GM12891 (cell line): ENCODE measurements around the gene CLCA1.

Experiments
- PAX5 ChIP-seq: IDR thresholded peaks from 2 replicates; pipeline ENCODE4 v1.6.1; 2011; ENCODE audit warnings: low read length, moderate library complexity, mild to moderate bottlenecking; ENCODE audit not compliant: insufficient read depth, severe bottlenecking
- POLR2A ChIP-seq: IDR thresholded peaks from 2 replicates; pipeline ENCODE4 v1.6.1; 2011; ENCODE audit warnings: low read depth, low read length, control low read depth
- POLR2AphosphoS5 ChIP-seq: IDR thresholded peaks from 2 replicates; pipeline ENCODE4 v1.6.1; 2011; ENCODE audit warnings: low read depth, low read length, control low read depth
- POU2F2 ChIP-seq: IDR thresholded peaks from 2 replicates; pipeline ENCODE4 v1.6.1; 2011; ENCODE audit warnings: low read depth, mild to moderate bottlenecking, control low read depth, low read length, moderate library complexity
- TAF1 ChIP-seq: IDR thresholded peaks from 2 replicates; pipeline ENCODE4 v1.6.1; 2011; ENCODE audit warnings: low read depth, low read length, control low read depth

DNA sequence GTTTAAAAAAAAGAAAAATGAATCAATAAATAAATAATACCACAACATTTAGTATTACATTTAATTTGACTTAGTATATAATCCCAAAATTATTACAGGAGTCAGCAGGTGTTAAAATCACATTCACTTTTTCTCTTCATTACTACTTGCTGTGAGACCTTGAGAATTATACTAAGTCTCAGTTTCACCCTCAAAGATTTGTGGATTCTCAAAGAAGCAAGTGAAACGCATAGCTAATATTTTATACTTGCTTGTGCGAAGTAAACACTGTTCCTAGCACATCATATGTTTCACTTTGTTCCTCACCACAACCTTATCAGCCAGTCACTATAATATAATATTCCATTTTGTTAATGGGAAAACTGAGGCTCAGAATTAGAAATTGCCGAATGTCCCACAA is 4.0 kb downstream of the CLCA1 start:
- no peak for TF ChIP-seq POLR2A
- TF ChIP-seq PAX5, result no peak
- TF ChIP-seq POU2F2, result no peak
- no peak for TF ChIP-seq TAF1
- no peak for TF ChIP-seq POLR2AphosphoS5
